Lung (tissue), 10 donors: ENCODE measurements around the gene U2AF1. TPM values are rescaled to one million over a fixed set of nuclear protein-coding genes. Genes with fewer than 3 reads are reported as not detected.
"Not testable (repeated sequence)": the region's sequence is repeated elsewhere in the genome, so short reads cannot be mapped to it uniquely, and the experiment has no call there.

Source experiments
- ATAC-seq: fragments of 200-7000 bp; cut with Tn5 transposase; one replicate; pipeline ENCODE4 v1.9.1; 2020; ENCODE audit warnings: moderate number of reproducible peaks; ENCODE audit not compliant: insufficient read depth, low FRiP score
- DNase-seq, 3 donors: peaks; one replicate each; pipeline ENCODE4 v3.0.0-alpha.2; 2013 to 2017
- H3K27ac ChIP-seq, 2 donors: one replicate each; pipeline ENCODE4 v1.5.1; 2013; ENCODE audit warnings: mild to moderate bottlenecking in 2 of 2, moderate library complexity in 2 of 2, control low read depth in 1 of 2, inconsistent platforms in 1 of 2, low read depth in 1 of 2, low read length in 1 of 2
- H3K27me3 ChIP-seq, 3 donors: one replicate each; pipeline ENCODE4 v1.5.1; 2013; ENCODE audit warnings: low read length in 2 of 3; ENCODE audit not compliant: control insufficient read depth in 3 of 3, insufficient read depth in 3 of 3
- H3K36me3 ChIP-seq, 4 donors: one replicate each; pipeline ENCODE4 v1.5.1; 2013; ENCODE audit warnings: low read length in 4 of 4, mild to moderate bottlenecking in 1 of 4, moderate library complexity in 1 of 4; ENCODE audit not compliant: control insufficient read depth in 4 of 4, insufficient read depth in 4 of 4
- H3K4me1 ChIP-seq, 5 donors: one replicate each; pipeline ENCODE4 v1.5.1; 2013; ENCODE audit warnings: low read length in 5 of 5, mild to moderate bottlenecking in 2 of 5, moderate library complexity in 1 of 5; ENCODE audit not compliant: control insufficient read depth in 5 of 5, insufficient read depth in 5 of 5
- H3K4me3 ChIP-seq: one replicate; pipeline ENCODE4 v1.5.1; 2013; ENCODE audit warnings: mild to moderate bottlenecking, control low read depth, moderate library complexity
- H3K9ac ChIP-seq, 2 donors: one replicate each; pipeline ENCODE4 v1.5.1; 2013; ENCODE audit warnings: low read length in 2 of 2, control low read depth in 1 of 2; ENCODE audit not compliant: insufficient read depth in 1 of 2
- H3K9me3 ChIP-seq, 4 donors: one replicate each; pipeline ENCODE4 v1.5.1; 2013; ENCODE audit warnings: low read length in 3 of 4, mild to moderate bottlenecking in 1 of 4, moderate library complexity in 1 of 4; ENCODE audit not compliant: control insufficient read depth in 4 of 4, insufficient read depth in 3 of 4
- WGBS, 2 donors: extraction: QIAGEN DNeasy Blood & Tissue Kit; methylation state at CpG; one replicate each; pipeline ENCODE4 v1.1.7; 2013; 5-methylcytosine and 5-hydroxymethylcytosine counted together
- polyA plus RNA-seq, 2 donors: library from polyadenylated mRNA; stranded (reverse); fragments of 200-250 nt; gene quantifications; one replicate each; pipeline ENCODE4 v1.2.1, GENCODE V29; 2013
- total RNA-seq, 2 donors: library from RNA; depleted of rRNA in 1 of 2; stranded (reverse); fragments of >200 nt in 1 of 2; gene quantifications; one replicate each; pipeline ENCODE4 v1.2.1, GENCODE V29; 2014 to 2021
- donor health status: Bipolar disorder and iron deficiency.
- donor health status: healthy.
- donor health status: DM: yes; HTN: yes; CAD: no.

Gene U2AF1
- total and polyA plus RNA-seq, 4 donors: 18.6 to 87.3 (median 60.0) TPM

- not testable (repeated sequence) for H3K9me3 ChIP-seq, DNase-seq, H3K27ac ChIP-seq, H3K27me3 ChIP-seq, H3K36me3 ChIP-seq, H3K9ac ChIP-seq, H3K4me3 ChIP-seq, H3K4me1 ChIP-seq, ATAC-seq
- WGBS, 2 donors: no CpG with 5 or more reads among the region's 5 CpGs
Observed at GRCh38 chr21:43101676-43102075, 5.7 kb downstream of the U2AF1 start.

- H3K36me3 ChIP-seq, DNase-seq, H3K4me3 ChIP-seq, H3K9ac ChIP-seq, H3K27me3 ChIP-seq, ATAC-seq, H3K4me1 ChIP-seq, H3K27ac ChIP-seq, H3K9me3 ChIP-seq: not testable (repeated sequence)
- no CpG with 5 or more reads among the region's 7 CpGs for WGBS, 2 donors
Observed at GRCh38 chr21:43101000-43101399, 6.4 kb downstream of the U2AF1 start.

DNA sequence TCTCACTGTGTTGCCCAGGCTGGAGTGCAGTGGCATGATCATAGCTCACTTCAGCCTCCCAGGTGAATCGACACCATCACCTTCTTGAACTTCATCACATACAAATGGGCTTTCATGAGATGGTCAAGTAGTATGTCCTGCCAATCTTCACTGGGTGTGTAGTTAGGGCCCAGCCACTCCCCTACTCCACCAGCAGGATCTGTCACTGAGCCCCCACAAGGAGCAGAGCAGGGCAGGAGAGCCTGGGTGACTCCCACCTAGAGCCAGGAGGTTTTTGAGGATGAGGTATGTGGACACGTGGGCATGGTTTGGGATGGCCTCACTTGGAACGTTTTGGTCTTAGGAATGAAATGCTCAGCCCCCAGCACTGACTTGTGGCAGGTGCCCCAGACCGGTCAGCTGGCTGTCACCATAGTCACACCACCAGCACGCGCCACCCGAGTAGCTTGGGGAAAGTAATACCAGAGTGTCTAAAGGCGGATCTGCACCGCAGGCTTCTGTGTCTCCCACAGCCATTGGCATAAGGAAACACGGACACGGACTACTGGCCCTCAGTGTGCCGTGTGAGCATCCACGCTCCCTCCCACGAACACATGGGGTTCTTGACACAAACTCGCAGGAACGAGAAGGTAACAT is 15.3 kb downstream of the U2AF1 start:
- ATAC-seq, H3K9me3 ChIP-seq, H3K4me3 ChIP-seq, H3K27ac ChIP-seq, H3K27me3 ChIP-seq, H3K4me1 ChIP-seq, H3K9ac ChIP-seq, DNase-seq, H3K36me3 ChIP-seq: not testable (repeated sequence)
- WGBS, 2 donors: no CpG with 5 or more reads among the region's 16 CpGs

- not testable (repeated sequence) for H3K4me1 ChIP-seq, DNase-seq, H3K36me3 ChIP-seq, ATAC-seq, H3K9me3 ChIP-seq, H3K27me3 ChIP-seq, H3K9ac ChIP-seq, H3K4me3 ChIP-seq, H3K27ac ChIP-seq
- WGBS, 2 donors: no CpG with 5 or more reads among the region's 3 CpGs
Observed at GRCh38 chr21:43090947-43091346, 16.4 kb downstream of the U2AF1 start.

DNA sequence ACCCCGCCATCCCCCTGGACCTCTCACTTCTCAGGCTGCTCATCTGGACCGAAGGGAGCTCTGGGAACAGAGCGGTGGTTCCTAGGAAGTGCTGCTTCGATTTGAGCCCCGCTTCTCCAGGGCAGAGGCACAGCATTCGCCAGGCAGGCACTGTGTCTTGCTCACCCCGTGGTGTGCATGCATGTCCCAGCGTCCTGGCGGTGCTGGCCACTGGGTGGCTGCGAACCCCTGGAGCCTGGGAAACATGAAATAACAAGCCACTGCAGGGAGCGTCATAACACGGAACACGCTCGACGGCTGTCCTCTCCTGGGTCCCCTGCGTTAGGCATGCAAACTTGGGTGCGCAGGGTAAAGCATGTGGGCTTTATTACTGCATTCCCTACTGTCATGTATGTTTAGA is 17.9 kb downstream of the U2AF1 start:
- not testable (repeated sequence) for H3K9me3 ChIP-seq, H3K4me3 ChIP-seq, H3K9ac ChIP-seq, H3K27me3 ChIP-seq, H3K4me1 ChIP-seq, ATAC-seq, H3K27ac ChIP-seq, DNase-seq, H3K36me3 ChIP-seq
- WGBS, 2 donors: no CpG with 5 or more reads among the region's 17 CpGs

- ATAC-seq, H3K9me3 ChIP-seq, H3K4me3 ChIP-seq, H3K9ac ChIP-seq, H3K27ac ChIP-seq, H3K4me1 ChIP-seq, DNase-seq, H3K36me3 ChIP-seq, H3K27me3 ChIP-seq: not testable (repeated sequence)
- WGBS, 2 donors: no CpG with 5 or more reads among the region's 24 CpGs
Observed at GRCh38 chr21:43082587-43083300, 24.6 kb downstream of the U2AF1 start.

DNA sequence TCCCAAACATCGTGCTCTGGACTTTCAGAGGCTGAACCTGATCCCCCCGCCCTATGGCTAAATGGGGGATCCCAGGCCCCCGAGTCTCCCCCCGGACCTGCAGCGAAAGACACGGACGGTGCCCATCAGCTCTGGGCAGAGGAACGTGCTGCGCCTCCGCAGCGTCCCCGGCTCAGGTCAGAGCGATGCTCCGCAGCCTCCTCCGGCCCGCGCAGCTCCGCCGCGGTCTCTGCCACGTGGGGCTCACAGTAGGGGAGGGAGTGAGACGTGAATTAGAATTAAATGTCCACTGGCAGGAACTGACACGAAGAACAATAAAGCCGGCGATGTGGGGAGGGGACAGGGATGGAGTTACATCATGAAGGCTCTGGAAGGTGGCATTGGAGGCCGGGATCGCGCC is 30.7 kb downstream of the U2AF1 start:
- not testable (repeated sequence) for H3K4me1 ChIP-seq, H3K27ac ChIP-seq, H3K9ac ChIP-seq, DNase-seq, ATAC-seq, H3K9me3 ChIP-seq, H3K27me3 ChIP-seq, H3K4me3 ChIP-seq, H3K36me3 ChIP-seq
- WGBS, 2 donors: 9% methylated on average over 14 of the region's 28 CpGs; no CpG with 5 or more reads in 1 of the 2 donors

DNA sequence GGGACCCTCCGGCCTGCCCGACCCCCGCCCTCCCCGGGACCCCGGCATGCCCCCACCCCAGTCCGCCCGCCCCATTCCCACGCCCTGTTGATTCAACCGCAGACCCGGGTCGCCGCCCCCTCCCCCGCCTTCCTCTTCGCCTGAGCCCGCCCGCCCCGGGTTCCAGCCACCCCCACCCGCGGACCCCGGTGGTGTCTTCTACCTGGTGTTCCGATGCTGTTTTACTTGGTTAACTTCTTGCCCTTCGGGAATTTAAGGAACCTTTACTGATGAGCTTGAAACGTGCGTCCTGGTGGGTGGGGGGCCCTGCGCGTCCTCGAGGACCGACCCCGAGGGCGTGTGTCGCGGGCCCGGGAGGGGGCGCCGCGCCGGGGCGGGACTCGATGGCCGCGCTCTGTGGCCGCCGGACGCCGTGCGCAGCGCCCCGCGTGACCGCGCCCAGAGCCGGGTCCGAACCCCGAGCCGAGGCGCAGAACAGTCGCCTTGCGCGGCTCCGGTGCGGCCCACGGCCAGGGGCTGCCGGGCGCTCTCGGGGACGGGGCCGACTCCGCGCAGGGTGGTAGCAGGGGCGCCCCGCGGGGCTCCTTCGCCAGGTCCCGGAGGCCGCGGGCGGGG is 31.2 kb downstream of the U2AF1 start:
- H3K4me1 ChIP-seq, H3K36me3 ChIP-seq, H3K27me3 ChIP-seq, H3K9ac ChIP-seq, H3K4me3 ChIP-seq, H3K27ac ChIP-seq, DNase-seq, H3K9me3 ChIP-seq, ATAC-seq: not testable (repeated sequence)
- WGBS, 2 donors: no CpG with 5 or more reads among the region's 77 CpGs
